Retinal pigment epithelial cell (primary cell): ENCODE measurements around the gene NHERF1.

ENCODE experiments used
- DNase-seq: peaks from one replicate; pipeline ENCODE4 v3.0.0-alpha.2; 2010; ENCODE audit warnings: low read depth
- H3K4me3 ChIP-seq: 2 replicates; pipeline ENCODE4 v1.5.1; 2011; ENCODE audit warnings: mild to moderate bottlenecking, low read length, control low read depth, moderate library complexity
- TF ChIP-seq, protein P1 (sequence below): conservative IDR thresholded peaks from 2 replicates; pipeline ENCODE4 v1.5.1; 2011; ENCODE audit warnings: low read depth, low read length, control low read depth, inconsistent platforms

NHERF1 gene

GRCh38 chr17:74815550-74816370 lies 67.3 kb downstream of the NHERF1 start:
- no peak for DNase-seq
- TF ChIP-seq, protein P1, sequence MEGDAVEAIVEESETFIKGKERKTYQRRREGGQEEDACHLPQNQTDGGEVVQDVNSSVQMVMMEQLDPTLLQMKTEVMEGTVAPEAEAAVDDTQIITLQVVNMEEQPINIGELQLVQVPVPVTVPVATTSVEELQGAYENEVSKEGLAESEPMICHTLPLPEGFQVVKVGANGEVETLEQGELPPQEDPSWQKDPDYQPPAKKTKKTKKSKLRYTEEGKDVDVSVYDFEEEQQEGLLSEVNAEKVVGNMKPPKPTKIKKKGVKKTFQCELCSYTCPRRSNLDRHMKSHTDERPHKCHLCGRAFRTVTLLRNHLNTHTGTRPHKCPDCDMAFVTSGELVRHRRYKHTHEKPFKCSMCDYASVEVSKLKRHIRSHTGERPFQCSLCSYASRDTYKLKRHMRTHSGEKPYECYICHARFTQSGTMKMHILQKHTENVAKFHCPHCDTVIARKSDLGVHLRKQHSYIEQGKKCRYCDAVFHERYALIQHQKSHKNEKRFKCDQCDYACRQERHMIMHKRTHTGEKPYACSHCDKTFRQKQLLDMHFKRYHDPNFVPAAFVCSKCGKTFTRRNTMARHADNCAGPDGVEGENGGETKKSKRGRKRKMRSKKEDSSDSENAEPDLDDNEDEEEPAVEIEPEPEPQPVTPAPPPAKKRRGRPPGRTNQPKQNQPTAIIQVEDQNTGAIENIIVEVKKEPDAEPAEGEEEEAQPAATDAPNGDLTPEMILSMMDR: peak; percentile 52
- no peak overlapping the region for H3K4me3 ChIP-seq

GRCh38 chr17:74816905-74817620 lies 68.6 kb downstream of the NHERF1 start:
- H3K4me3 ChIP-seq: no peak overlapping the region
- TF ChIP-seq, protein P1: no peak
- DNase-seq: no peak

- no peak overlapping the region for H3K4me3 ChIP-seq
- DNase-seq: no peak
- TF ChIP-seq, protein P1: no peak
Measured at GRCh38 chr17:74818291-74818938, 70.0 kb downstream of the NHERF1 start.
